ENCODE measurements around the gene STPG3.
A peak's percentile ranks its signal among the peaks of the same experiment; 100 is the strongest.
"Not testable (repeated sequence)": the region's sequence is repeated elsewhere in the genome, so short reads cannot be mapped to it uniquely, and the experiment has no call there.

The STPG3 gene

GRCh38 chr9:137236238-137236935 is 14.7 kb upstream of the STPG3 start:
- no peak overlapping the region for H3K27ac ChIP-seq (ENCODE audit: low read depth, low read length)
- H3K4me3 ChIP-seq (ENCODE audit: low read length), result no peak overlapping the region
- peaks cover 6% of the 10 kb centered on the region for H3K4me1 ChIP-seq (ENCODE audit: insufficient read depth, low read length)
- H3K36me3 ChIP-seq (ENCODE audit: insufficient read depth, low read length), result no peaks in the 10 kb centered on the region
- WGBS, result 32% methylated on average over 31 of the region's 31 CpGs
- no peak overlapping the region for H3K9ac ChIP-seq (ENCODE audit: low read depth, low read length)
- no peaks in the 10 kb centered on the region for H3K9me3 ChIP-seq (ENCODE audit: insufficient read depth, low read depth, low read length)
- no peaks in the 10 kb centered on the region for H3K27me3 ChIP-seq (ENCODE audit: insufficient read depth, low read length)

GRCh38 chr9:137236936-137237421 is 14.1 kb upstream of the STPG3 start:
- no peaks in the 10 kb centered on the region for H3K27me3 ChIP-seq (ENCODE audit: insufficient read depth, low read length)
- no peak overlapping the region for H3K4me3 ChIP-seq (ENCODE audit: low read length)
- no peak overlapping the region for H3K9ac ChIP-seq (ENCODE audit: low read depth, low read length)
- H3K4me1 ChIP-seq (ENCODE audit: insufficient read depth, low read length), result peaks cover 6% of the 10 kb centered on the region
- H3K9me3 ChIP-seq (ENCODE audit: insufficient read depth, low read depth, low read length), result no peaks in the 10 kb centered on the region
- peaks cover 2% of the 10 kb centered on the region for H3K36me3 ChIP-seq (ENCODE audit: insufficient read depth, low read length)
- WGBS, result 63% methylated on average over 11 of the region's 11 CpGs
- H3K27ac ChIP-seq (ENCODE audit: low read depth, low read length), result no peak overlapping the region

- H3K9me3 ChIP-seq (ENCODE audit: insufficient read depth, low read depth, low read length), result no peaks in the 10 kb centered on the region
- peaks cover 10% of the 10 kb centered on the region for H3K4me1 ChIP-seq (ENCODE audit: insufficient read depth, low read length)
- H3K27me3 ChIP-seq (ENCODE audit: insufficient read depth, low read length), result no peaks in the 10 kb centered on the region
- peaks cover 12% of the 10 kb centered on the region for H3K36me3 ChIP-seq (ENCODE audit: insufficient read depth, low read length)
- WGBS, result 76% methylated on average over 13 of the region's 13 CpGs
- no peak overlapping the region for H3K4me3 ChIP-seq (ENCODE audit: low read length)
- H3K27ac ChIP-seq (ENCODE audit: low read depth, low read length), result no peak overlapping the region
- no peak overlapping the region for H3K9ac ChIP-seq (ENCODE audit: low read depth, low read length)
These were observed 13.0 kb upstream of the STPG3 start for GRCh38 chr9:137237759-137238726.

GRCh38 chr9:137239541-137240200 is 11.4 kb upstream of the STPG3 start:
- Histone ChIP-seq H3K4me3 (ENCODE audit: low read length) (peak overlapping the region; percentile 83), H3K9ac (ENCODE audit: low read depth, low read length) (peak overlapping the region; percentile 89), H3K36me3 (ENCODE audit: insufficient read depth, low read length) (peaks cover 22% of the 10 kb centered on the region), H3K27ac (ENCODE audit: low read depth, low read length) (peak overlapping the region; percentile 95), H3K4me1 (ENCODE audit: insufficient read depth, low read length) (peaks cover 20% of the 10 kb centered on the region)
- H3K27me3 ChIP-seq (ENCODE audit: insufficient read depth, low read length); H3K9me3 ChIP-seq (ENCODE audit: insufficient read depth, low read depth, low read length): not testable (repeated sequence)
- 69% methylated on average over 23 of the region's 27 CpGs for WGBS

- no peaks in the 10 kb centered on the region for H3K27me3 ChIP-seq (ENCODE audit: insufficient read depth, low read length)
- no peaks in the 10 kb centered on the region for H3K9me3 ChIP-seq (ENCODE audit: insufficient read depth, low read depth, low read length)
- H3K9ac ChIP-seq (ENCODE audit: low read depth, low read length), result peak overlapping the region; percentile 89
- peak overlapping the region; percentile 83 for H3K4me3 ChIP-seq (ENCODE audit: low read length)
- peak overlapping the region; percentile 95 for H3K27ac ChIP-seq (ENCODE audit: low read depth, low read length)
- H3K4me1 ChIP-seq (ENCODE audit: insufficient read depth, low read length), result peaks cover 20% of the 10 kb centered on the region
- under 1% methylated on average over 58 of the region's 58 CpGs for WGBS
- peaks cover 22% of the 10 kb centered on the region for H3K36me3 ChIP-seq (ENCODE audit: insufficient read depth, low read length)
These were observed 10.7 kb upstream of the STPG3 start for GRCh38 chr9:137240318-137240840.

GRCh38 chr9:137240841-137241489 is 10.1 kb upstream of the STPG3 start, which contains the start of gene TUBB4B:
TUBB4B (plus strand) TSS chr9:137241287; CDS start chr9:137241361, 74 bp downstream.
- Histone ChIP-seq H3K9ac (ENCODE audit: low read depth, low read length) (peak within 1 kb of the TSS; percentile 89), H3K9me3 (ENCODE audit: insufficient read depth, low read depth, low read length) (no peaks in the 10 kb centered on the region), H3K4me1 (ENCODE audit: insufficient read depth, low read length) (peaks cover 20% of the 10 kb centered on the region), H3K27me3 (ENCODE audit: insufficient read depth, low read length) (no peaks in the 10 kb centered on the region), H3K36me3 (ENCODE audit: insufficient read depth, low read length) (peaks cover 22% of the 10 kb centered on the region), H3K4me3 (ENCODE audit: low read length) (peak within 1 kb of the TSS; percentile 83), H3K27ac (ENCODE audit: low read depth, low read length) (peak within 1 kb of the TSS; percentile 95)
- WGBS, result under 1% methylated on average over 67 of the region's 67 CpGs

- Histone ChIP-seq H3K9me3 (ENCODE audit: insufficient read depth, low read depth, low read length) (no peaks in the 10 kb centered on the region), H3K27ac (ENCODE audit: low read depth, low read length) (peak overlapping the region; percentile 61; the same call in 1 of the 2 replicates), H3K4me1 (ENCODE audit: insufficient read depth, low read length) (peaks cover 19% of the 10 kb centered on the region), H3K36me3 (ENCODE audit: insufficient read depth, low read length) (peaks cover 22% of the 10 kb centered on the region), H3K9ac (ENCODE audit: low read depth, low read length) (peak overlapping the region; percentile 82), H3K4me3 (ENCODE audit: low read length) (peak overlapping the region; percentile 81), H3K27me3 (ENCODE audit: insufficient read depth, low read length) (no peaks in the 10 kb centered on the region)
- WGBS, result 2% methylated on average over 83 of the region's 83 CpGs
These were observed 9.4 kb upstream of the STPG3 start for GRCh38 chr9:137241490-137242268.

- WGBS, result 85% methylated on average over 36 of the region's 36 CpGs
- Histone ChIP-seq H3K27me3 (ENCODE audit: insufficient read depth, low read length) (no peaks in the 10 kb centered on the region), H3K9me3 (ENCODE audit: insufficient read depth, low read depth, low read length) (no peaks in the 10 kb centered on the region), H3K27ac (ENCODE audit: low read depth, low read length) (no peak overlapping the region), H3K36me3 (ENCODE audit: insufficient read depth, low read length) (peaks cover 22% of the 10 kb centered on the region), H3K9ac (ENCODE audit: low read depth, low read length) (peak overlapping the region; percentile 82), H3K4me1 (ENCODE audit: insufficient read depth, low read length) (peaks cover 14% of the 10 kb centered on the region), H3K4me3 (ENCODE audit: low read length) (peak overlapping the region; percentile 81)
These were observed 8.6 kb upstream of the STPG3 start for GRCh38 chr9:137242269-137243203.

- 95% methylated on average over 18 of the region's 18 CpGs for WGBS
- Histone ChIP-seq H3K4me3 (ENCODE audit: low read length) (peak overlapping the region; percentile 9; the same call in 1 of the 2 replicates), H3K4me1 (ENCODE audit: insufficient read depth, low read length) (peaks cover 14% of the 10 kb centered on the region), H3K36me3 (ENCODE audit: insufficient read depth, low read length) (peaks cover 22% of the 10 kb centered on the region)
- not testable (repeated sequence) for H3K9ac ChIP-seq (ENCODE audit: low read depth, low read length); H3K27me3 ChIP-seq (ENCODE audit: insufficient read depth, low read length); H3K9me3 ChIP-seq (ENCODE audit: insufficient read depth, low read depth, low read length); H3K27ac ChIP-seq (ENCODE audit: low read depth, low read length)
These were observed 7.8 kb upstream of the STPG3 start for GRCh38 chr9:137243266-137243625.

All from HUES64 (cell line).